Fibroblast of villous mesenchyme (primary cell): Measurements from ENCODE around the gene CAMK1D. TPM values are rescaled to one million over a fixed set of nuclear protein-coding genes. Genes with fewer than 3 reads are reported as not detected.

Experiments
- DNase-seq: peaks from one replicate; pipeline ENCODE4 v3.0.0-alpha.2; 2010; ENCODE audit warnings: low read depth
- H3K4me3 ChIP-seq: 2 replicates; pipeline ENCODE4 v1.5.1; 2011; ENCODE audit warnings: low read depth, mild to moderate bottlenecking, low read length
- CTCF ChIP-seq: IDR thresholded peaks from 2 replicates; pipeline ENCODE4 v1.5.1; 2012; ENCODE audit warnings: low read depth, mild to moderate bottlenecking, low read length; ENCODE audit not compliant: insufficient read depth
- total RNA-seq: library from RNA; depleted of rRNA; stranded (reverse); fragments of >200 nt; gene quantifications from 2 replicates; pipeline ENCODE4 v1.2.3, GENCODE V29; 2012

Gene CAMK1D
- total RNA-seq, 1 donor = 1.3 TPM

GRCh38 chr10:12622691-12623090, 273.3 kb downstream of the CAMK1D start:
- DNase-seq = no peak
- no peak for TF ChIP-seq CTCF
- no peak overlapping the region for H3K4me3 ChIP-seq

GRCh38 chr10:12625393-12626023, 276.2 kb downstream of the CAMK1D start:
- no peak for TF ChIP-seq CTCF
- no peak for DNase-seq
- H3K4me3 ChIP-seq = no peak overlapping the region

DNA sequence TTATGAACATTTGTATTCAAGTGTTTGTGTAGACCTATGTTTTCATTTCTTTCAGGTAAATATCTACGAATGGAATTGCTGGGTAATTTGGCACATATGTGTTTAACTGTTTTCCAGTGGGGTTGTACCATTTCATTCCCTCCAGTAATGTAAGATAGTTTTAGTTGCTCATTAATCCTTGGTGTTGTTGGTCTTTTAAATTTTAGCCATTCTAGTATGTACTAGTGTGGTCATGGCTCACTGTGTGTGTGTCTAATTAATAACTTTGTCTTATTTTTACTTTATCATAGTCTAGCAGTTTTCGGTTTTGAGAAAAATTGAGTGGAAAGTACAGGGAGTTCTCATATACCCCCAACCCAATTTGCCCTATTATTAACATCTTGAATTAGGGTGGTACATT, 278.8 kb downstream of the CAMK1D start:
- H3K4me3 ChIP-seq = no peak overlapping the region
- TF ChIP-seq CTCF = no peak
- no peak for DNase-seq

GRCh38 chr10:12628964-12629766, 279.8 kb downstream of the CAMK1D start:
- H3K4me3 ChIP-seq = no peak overlapping the region
- no peak for DNase-seq
- no peak for TF ChIP-seq CTCF

GRCh38 chr10:12629767-12630165, 280.4 kb downstream of the CAMK1D start:
- DNase-seq = no peak
- no peak overlapping the region for H3K4me3 ChIP-seq
- TF ChIP-seq CTCF = no peak

DNA sequence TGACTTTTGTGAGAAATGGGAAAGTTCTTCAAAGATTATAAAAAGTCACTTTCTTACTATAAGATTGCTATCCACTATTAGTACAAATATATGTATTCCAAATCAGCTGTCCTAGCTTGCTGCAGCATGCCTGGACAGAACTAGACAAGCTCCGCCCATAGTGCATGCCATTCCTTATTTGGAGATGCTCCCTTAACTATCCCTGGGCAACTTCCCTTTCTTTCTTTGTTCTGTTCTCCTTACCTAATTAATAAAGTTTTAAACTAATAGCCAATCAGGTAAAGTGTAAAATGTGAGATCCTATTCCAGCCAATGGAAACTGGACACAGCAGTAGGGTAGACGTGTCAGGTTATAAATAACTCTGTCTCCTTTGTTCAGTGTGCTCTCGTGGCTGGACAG, 281.9 kb downstream of the CAMK1D start:
- H3K4me3 ChIP-seq = no peak overlapping the region
- DNase-seq = peak; percentile 5
- TF ChIP-seq CTCF = no peak
